HT1080 (cell line): ENCODE results near the gene PCDHGC3. TPM values are rescaled to one million over a fixed set of nuclear protein-coding genes. Genes with fewer than 3 reads are reported as not detected.

Experiments
- DNase-seq: peaks from one replicate; pipeline ENCODE4 v3.0.0-alpha.2; 2015; ENCODE audit warnings: low read depth
- total RNA-seq: library from RNA; depleted of rRNA; stranded (reverse); fragments of >200 nt; shearing (Covaris generic); gene quantifications from 2 replicates; pipeline ENCODE4 v1.2.3, GENCODE V29; 2014; rRNA removed

The PCDHGC3 gene
- total RNA-seq, 1 experiment from 2014 or later = 44.6 TPM

GRCh38 chr5:141519605-141520565 is 44.1 kb downstream of the PCDHGC3 start:
- peak; percentile 24 for DNase-seq

GRCh38 chr5:141521244-141521781 is 45.5 kb downstream of the PCDHGC3 start:
- peak; percentile 100 for DNase-seq

GRCh38 chr5:141522301-141522700 is 46.5 kb downstream of the PCDHGC3 start:
- no peak for DNase-seq

DNA sequence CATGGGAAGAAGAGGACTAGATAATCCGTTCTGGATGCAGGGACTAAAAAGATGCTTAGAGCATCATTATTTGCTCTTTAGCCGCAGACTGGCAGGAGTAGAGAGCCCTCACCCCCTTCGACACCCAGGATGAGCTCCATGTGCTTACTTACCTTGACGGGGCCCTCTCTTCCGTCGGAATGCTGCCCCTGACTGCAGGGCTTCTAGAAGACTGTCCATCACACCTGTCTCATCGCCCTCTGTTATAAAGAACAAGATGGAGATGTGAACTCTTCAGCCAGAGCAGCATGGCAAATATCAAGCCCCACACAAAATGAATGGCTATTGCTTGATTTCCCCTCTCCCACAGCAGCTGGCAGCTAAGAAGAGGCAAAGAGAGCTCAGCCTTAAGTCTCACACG is 48.2 kb downstream of the PCDHGC3 start:
- DNase-seq = no peak

- peak; percentile 97 for DNase-seq
These were observed 49.1 kb downstream of the PCDHGC3 start for GRCh38 chr5:141524604-141525597.

GRCh38 chr5:141525653-141526052 is 49.9 kb downstream of the PCDHGC3 start:
- DNase-seq = no peak

DNA sequence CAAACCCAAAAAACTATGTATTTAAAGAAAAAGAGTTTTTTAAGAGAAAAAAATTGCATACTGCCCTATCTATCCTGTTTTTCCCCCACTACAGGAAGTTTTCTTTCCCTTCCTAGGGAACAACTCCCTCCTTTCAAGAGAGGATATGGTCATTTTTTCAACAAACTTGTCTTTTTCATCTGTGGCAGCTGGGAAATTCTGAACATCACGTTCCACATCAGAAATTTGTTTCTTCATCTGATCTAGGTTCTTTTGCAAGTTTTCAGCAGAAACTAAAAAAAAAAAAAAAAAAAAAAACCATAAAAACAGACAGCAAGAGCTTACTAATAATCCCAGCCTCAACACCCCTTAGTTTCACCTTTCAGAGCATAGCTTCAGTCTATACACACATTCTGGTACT is 51.7 kb downstream of the PCDHGC3 start:
- no peak for DNase-seq

Other genes starting within 250 kb of the PCDHGC3 start
- 0.03 and 0.10 TPM in 2 replicates for gene PCDHB15, start 230.6 kb upstream of the PCDHGC3 start, total RNA-seq
- gene SLC25A2, start 171.9 kb upstream of the PCDHGC3 start, total RNA-seq = not detected in 2 replicates
- 42.6 and 48.1 TPM in 2 replicates for gene TAF7, start 155.2 kb upstream of the PCDHGC3 start, total RNA-seq
- 0.07 and 0.32 TPM in 2 replicates for gene PCDHGA1, start 145.5 kb upstream of the PCDHGC3 start, total RNA-seq
- 0.27 and 0.84 TPM in 2 replicates for gene PCDHGA2, start 137.2 kb upstream of the PCDHGC3 start, total RNA-seq
- gene PCDHGA3, start 132.1 kb upstream of the PCDHGC3 start, total RNA-seq = 0.10 and 0.14 TPM in 2 replicates
- gene PCDHGB1, start 125.9 kb upstream of the PCDHGC3 start, total RNA-seq = 0.53 and 1.4 TPM in 2 replicates
- 0.71 and 0.73 TPM in 2 replicates for gene PCDHGA4, start 120.9 kb upstream of the PCDHGC3 start, total RNA-seq
- 0.69 and 0.77 TPM in 2 replicates for gene PCDHGB2, start 116.0 kb upstream of the PCDHGC3 start, total RNA-seq
- 0.07 and 0.21 TPM in 2 replicates for gene PCDHGA5, start 111.8 kb upstream of the PCDHGC3 start, total RNA-seq
- 0.80 and 1.5 TPM in 2 replicates for gene PCDHGB3, start 105.7 kb upstream of the PCDHGC3 start, total RNA-seq
- 0.20 and 1.2 TPM in 2 replicates for gene PCDHGA6, start 102.1 kb upstream of the PCDHGC3 start, total RNA-seq
- gene PCDHGA7, start 93.2 kb upstream of the PCDHGC3 start, total RNA-seq = 0.03 and 0.11 TPM in 2 replicates
- 9.9 and 10.2 TPM in 2 replicates for gene PCDHGB4, start 88.3 kb upstream of the PCDHGC3 start, total RNA-seq
- gene PCDHGA8, start 83.3 kb upstream of the PCDHGC3 start, total RNA-seq = 0.17 and 0.61 TPM in 2 replicates
- 0.37 and 0.55 TPM in 2 replicates for gene PCDHGB5, start 78.0 kb upstream of the PCDHGC3 start, total RNA-seq
- 0.23 and 0.29 TPM in 2 replicates for gene PCDHGA9, start 73.2 kb upstream of the PCDHGC3 start, total RNA-seq
- 0.10 and 0.20 TPM in 2 replicates for gene PCDHGB6, start 67.9 kb upstream of the PCDHGC3 start, total RNA-seq
- gene PCDHGA10, start 63.0 kb upstream of the PCDHGC3 start, total RNA-seq = 0.80 and 0.90 TPM in 2 replicates
- 0.47 and 0.53 TPM in 2 replicates for gene PCDHGB7, start 58.3 kb upstream of the PCDHGC3 start, total RNA-seq
- gene PCDHGA11, start 54.9 kb upstream of the PCDHGC3 start, total RNA-seq = 0.42 and 0.50 TPM in 2 replicates
- 0.66 and 0.70 TPM in 2 replicates for gene PCDHGA12, start 45.5 kb upstream of the PCDHGC3 start, total RNA-seq
- 0.14 and 0.33 TPM in 2 replicates for gene PCDHGC4, start 9.1 kb downstream of the PCDHGC3 start, total RNA-seq
- gene PCDHGC5, start 13.1 kb downstream of the PCDHGC3 start, total RNA-seq = 0.87 and 1.4 TPM in 2 replicates
- 60.8 and 62.0 TPM in 2 replicates for gene DIAPH1, start 143.0 kb downstream of the PCDHGC3 start, total RNA-seq
- gene HDAC3, start 160.9 kb downstream of the PCDHGC3 start, total RNA-seq = 86.7 and 104 TPM in 2 replicates
- gene RELL2, start 161.0 kb downstream of the PCDHGC3 start, total RNA-seq = 13.1 and 15.3 TPM in 2 replicates
- gene FCHSD1, start 175.5 kb downstream of the PCDHGC3 start, total RNA-seq = 7.2 and 7.5 TPM in 2 replicates
- 4.6 and 4.8 TPM in 2 replicates for gene ARAP3, start 206.3 kb downstream of the PCDHGC3 start, total RNA-seq